Endothelial cell of umbilical vein (primary cell): Measurements from ENCODE around the gene ART3. TPM values are rescaled to one million over a fixed set of nuclear protein-coding genes. Genes with fewer than 3 reads are reported as not detected.

Source experiments
- BruUV-seq: library from RNA; stranded (reverse); fragments of 400-500 nt; replicated peaks from 2 replicates; lab custom pipeline; 2021; lab: Mats Ljungman, UMichigan
- CTCF ChIA-PET: fragments of 300-600, 350-600 bp; sonication (Branson Sonifier 250); formaldehyde crosslinking; loops from one replicate; lab custom pipeline; 2021; ENCODE audit warnings: antibody characterized with exemption, inconsistent platforms; lab: Charles Lee
- POLR2A ChIA-PET: fragments of 300-600, 350-600 bp; sonication (Branson Sonifier 250); formaldehyde crosslinking; loops from one replicate; lab custom pipeline; 2021; ENCODE audit warnings: antibody characterized with exemption, inconsistent platforms; lab: Charles Lee
- DNase-seq: peaks from one replicate; pipeline ENCODE4 v3.0.0-alpha.2; 2011; ENCODE audit warnings: low read depth, low spot score
- FAIRE-seq: peaks from 2 replicates; lab custom pipeline; 2011; peaks lifted over from hg19 to GRCh38; lab: Jason Lieb, UNC
- H2AFZ ChIP-seq: 2 replicates; pipeline ENCODE4 v1.6.0; 2012; ENCODE audit warnings: low read depth, low read length, control low read depth, inconsistent platforms
- H3K27ac ChIP-seq: 2 replicates; pipeline ENCODE4 v1.5.1; 2011; ENCODE audit warnings: low read depth, mild to moderate bottlenecking, control low read depth, low read length, moderate library complexity; ENCODE audit not compliant: insufficient read depth
- H3K27me3 ChIP-seq, 2 experiments: 2 replicates each; pipeline versions ENCODE4 v1.6.0 to v1.6.1; 2011; ENCODE audit warnings: low read length in 2 of 2, mixed read lengths in 1 of 2; ENCODE audit not compliant: control insufficient read depth in 2 of 2, insufficient read depth in 2 of 2
- H3K36me3 ChIP-seq, 2 experiments: 2 replicates in 1 of 2; 3 replicates in 1 of 2; pipeline ENCODE4 v1.5.1; 2011; ENCODE audit warnings: low read length in 2 of 2, mild to moderate bottlenecking in 1 of 2, moderate library complexity in 1 of 2; ENCODE audit not compliant: control insufficient read depth in 2 of 2, insufficient read depth in 2 of 2; ENCODE audit errors: extremely low read depth in 1 of 2
- H3K4me1 ChIP-seq: 3 replicates; pipeline ENCODE4 v1.5.1; 2011; ENCODE audit warnings: mild to moderate bottlenecking, low read length; ENCODE audit not compliant: control insufficient read depth, insufficient read depth; ENCODE audit errors: extremely low read depth
- H3K4me2 ChIP-seq: 2 replicates; pipeline ENCODE4 v1.6.1; 2011; ENCODE audit warnings: low read length, control low read depth, mixed read lengths; ENCODE audit not compliant: insufficient read depth
- H3K4me3 ChIP-seq, 3 experiments: fragments of 200-600 bp in 1 of 3; sonication (generic), shearing (Covaris generic) in 1 of 3; replicated peaks in 1 of 3; 2 replicates each; pipeline ENCODE4 v1.5.1; 2011 to 2016; ENCODE audit warnings: control low read depth in 3 of 3, low read length in 3 of 3, mild to moderate bottlenecking in 2 of 3, inconsistent platforms in 1 of 3, low read depth in 1 of 3, moderate library complexity in 1 of 3; ENCODE audit not compliant: insufficient read depth in 1 of 3
- H3K79me2 ChIP-seq: 2 replicates; pipeline ENCODE4 v1.6.0; 2012; ENCODE audit warnings: low read length, inconsistent platforms; ENCODE audit not compliant: control insufficient read depth, insufficient read depth
- H3K9ac ChIP-seq: replicated peaks from 2 replicates; pipeline ENCODE3; 2011; ENCODE audit warnings: low read length, control low read depth; ENCODE audit not compliant: insufficient read depth; ENCODE audit errors: extremely low read depth
- H3K9me1 ChIP-seq: replicated peaks from 3 replicates; pipeline ENCODE4 v1.6.0; 2011; ENCODE audit warnings: mild to moderate bottlenecking, low read length; ENCODE audit not compliant: control insufficient read depth, insufficient read depth; ENCODE audit errors: extremely low read depth
- H3K9me3 ChIP-seq: replicated peaks from 2 replicates; pipeline ENCODE4 v1.5.1; 2012; ENCODE audit warnings: low read length, inconsistent platforms; ENCODE audit not compliant: control insufficient read depth, insufficient read depth
- H4K20me1 ChIP-seq: replicated peaks from 2 replicates; pipeline ENCODE3; 2011; ENCODE audit warnings: mild to moderate bottlenecking, low read length; ENCODE audit not compliant: control insufficient read depth, insufficient read depth; ENCODE audit errors: extremely low read depth
- EZH2 ChIP-seq: IDR thresholded peaks from 2 replicates; pipeline ENCODE4 v1.6.1; 2012; ENCODE audit warnings: borderline replicate concordance, low read depth, mild to moderate bottlenecking, moderate library complexity, low read length, inconsistent platforms; ENCODE audit not compliant: severe bottlenecking
- FOS ChIP-seq: IDR thresholded peaks from 2 replicates; pipeline ENCODE4 v1.6.1; 2011; ENCODE audit warnings: mild to moderate bottlenecking, low read length, moderate library complexity, borderline replicate concordance; ENCODE audit not compliant: insufficient read depth
- GATA2 ChIP-seq: IDR thresholded peaks from 2 replicates; pipeline ENCODE4 v1.7.0; 2011; ENCODE audit warnings: low read depth, mild to moderate bottlenecking, moderate library complexity, mixed read lengths, low read length; ENCODE audit not compliant: insufficient read length, insufficient read depth
- JUN ChIP-seq: IDR thresholded peaks from 2 replicates; pipeline ENCODE4 v1.6.1; 2011; ENCODE audit warnings: borderline replicate concordance, low read depth; ENCODE audit not compliant: insufficient read length, insufficient read depth
- MAX ChIP-seq: IDR thresholded peaks from 2 replicates; pipeline ENCODE4 v1.6.1; 2011; ENCODE audit not compliant: insufficient read depth, insufficient read length
- MYC ChIP-seq: IDR thresholded peaks from one replicate; pipeline ENCODE4 v1.6.1; 2011; ENCODE audit warnings: mild to moderate bottlenecking, low read depth, low read length
- POLR2A ChIP-seq: IDR thresholded peaks from 2 replicates; pipeline ENCODE4 v1.6.1; 2012; ENCODE audit warnings: low read depth, mild to moderate bottlenecking, control low read depth, low read length
- POLR2AphosphoS5 ChIP-seq: IDR thresholded peaks from 2 replicates; pipeline ENCODE4 v1.6.1; 2012; ENCODE audit warnings: low read depth, mild to moderate bottlenecking, control low read depth, low read length, moderate library complexity; ENCODE audit not compliant: insufficient read depth
- dilution Hi-C: fragments of 300-500 bp; cut with MboI; formaldehyde crosslinking; loops from one replicate; pipeline ENCODE4 v1.15.0; 2019; ENCODE audit warnings: low sequenced_read_pairs; ENCODE audit not compliant: extremely low pct_ligation_motif_present
- intact Hi-C: fragments of 100-400 bp; cut with micrococcal nuclease; formaldehyde crosslinking; loops from one replicate; pipeline ENCODE4 v1.10.0; 2022
- polyA plus RNA-seq, 4 experiments: library from polyadenylated mRNA; depleted of rRNA in 3 of 4; stranded (reverse) in 3 of 4; unstranded in 1 of 4; fragments of >200 nt; gene quantifications; 2 replicates each; pipeline versions ENCODE4 v1.2.1 to v1.2.3, GENCODE V29; 2011 to 2012; ENCODE audit warnings: missing spikeins in 1 of 4
- total RNA-seq: library from RNA; stranded (reverse); gene quantifications from 2 replicates; pipeline ENCODE4 v1.2.3, GENCODE V29; 2021
- TF ChIP-seq, protein P1 (sequence below), 2 donors: IDR thresholded peaks; 1 replicate in 1 of 2; 2 replicates in 1 of 2; pipeline ENCODE4 v1.5.1; 2011; ENCODE audit warnings: low read length in 2 of 2, mild to moderate bottlenecking in 2 of 2, moderate library complexity in 2 of 2, control low read depth in 1 of 2, inconsistent platforms in 1 of 2, low read depth in 1 of 2; ENCODE audit not compliant: insufficient read depth in 1 of 2; ENCODE audit errors: extremely low read depth in 1 of 2

ART3 gene
- total and polyA plus RNA-seq, 2 donors (not counting 3 experiments of a cell fraction or from before 2014, with no cell fraction given): not detected

GRCh38 chr4:76059750-76060149 is 14.8 kb upstream of the ART3 start:
- intact Hi-C loops: no loop called here
- H2AFZ ChIP-seq: no peak overlapping the region
- peaks cover 35 to 65% of the 10 kb centered on the region in 2 experiments for H3K27me3 ChIP-seq
- ChIA-PET POLR2A (no interaction called here), CTCF (interaction anchor here (0.6 to 2.9 kb wide), 4 partner anchors 18 to 119 kb away, joined by 3 to 27 read pairs (median 6); partner anchors contain the start of gene CXCL11)
- TF ChIP-seq, protein P1, sequence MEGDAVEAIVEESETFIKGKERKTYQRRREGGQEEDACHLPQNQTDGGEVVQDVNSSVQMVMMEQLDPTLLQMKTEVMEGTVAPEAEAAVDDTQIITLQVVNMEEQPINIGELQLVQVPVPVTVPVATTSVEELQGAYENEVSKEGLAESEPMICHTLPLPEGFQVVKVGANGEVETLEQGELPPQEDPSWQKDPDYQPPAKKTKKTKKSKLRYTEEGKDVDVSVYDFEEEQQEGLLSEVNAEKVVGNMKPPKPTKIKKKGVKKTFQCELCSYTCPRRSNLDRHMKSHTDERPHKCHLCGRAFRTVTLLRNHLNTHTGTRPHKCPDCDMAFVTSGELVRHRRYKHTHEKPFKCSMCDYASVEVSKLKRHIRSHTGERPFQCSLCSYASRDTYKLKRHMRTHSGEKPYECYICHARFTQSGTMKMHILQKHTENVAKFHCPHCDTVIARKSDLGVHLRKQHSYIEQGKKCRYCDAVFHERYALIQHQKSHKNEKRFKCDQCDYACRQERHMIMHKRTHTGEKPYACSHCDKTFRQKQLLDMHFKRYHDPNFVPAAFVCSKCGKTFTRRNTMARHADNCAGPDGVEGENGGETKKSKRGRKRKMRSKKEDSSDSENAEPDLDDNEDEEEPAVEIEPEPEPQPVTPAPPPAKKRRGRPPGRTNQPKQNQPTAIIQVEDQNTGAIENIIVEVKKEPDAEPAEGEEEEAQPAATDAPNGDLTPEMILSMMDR (IDR thresholded peaks at IDR 0.05; ENCODE audit: extremely low read depth in 1 of 2, insufficient read depth in 1 of 2, low read depth in 1 of 2, low read length in 2 of 2): no peak
- no peak for TF ChIP-seq EZH2
- TF ChIP-seq GATA2: no peak
- no peak for TF ChIP-seq POLR2A
- no peak for TF ChIP-seq MYC
- no peaks in the 10 kb centered on the region for H3K9me1 ChIP-seq
- H3K27ac ChIP-seq: no peak overlapping the region
- FAIRE-seq (no peak), DNase-seq (no peak)
- BruUV-seq: no TSS peak
- no peaks in the 10 kb centered on the region for H3K4me1 ChIP-seq
- no peaks in the 10 kb centered on the region for H3K36me3 ChIP-seq
- H4K20me1 ChIP-seq: no peaks in the 10 kb centered on the region
- dilution Hi-C loops: no loop called here
- no peak overlapping the region for H3K4me2 ChIP-seq
- no peak overlapping the region for H3K9ac ChIP-seq
- H3K9me3 ChIP-seq: no peaks in the 10 kb centered on the region
- H3K4me3 ChIP-seq: no peak overlapping the region
- no peaks in the 10 kb centered on the region for H3K79me2 ChIP-seq

DNA sequence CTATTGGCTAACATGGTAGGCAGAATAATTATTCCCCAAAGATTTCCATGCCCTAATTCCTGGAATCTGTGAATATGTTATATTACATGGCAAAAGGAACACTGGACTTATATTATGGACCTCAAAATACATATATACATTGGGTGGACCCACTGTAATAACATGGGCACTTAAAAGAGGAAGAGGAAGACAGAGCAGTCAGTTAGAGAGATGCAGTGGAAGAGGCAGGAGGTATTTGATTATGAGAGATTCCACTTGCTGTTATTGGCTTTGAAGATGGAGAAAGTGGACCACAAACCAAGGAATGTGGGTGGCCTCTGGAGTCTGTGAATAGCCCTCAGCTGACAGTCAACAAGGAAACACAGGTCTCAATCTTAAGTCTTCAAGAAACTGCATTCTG is 14.0 kb upstream of the ART3 start:
- peaks cover 27 to 58% of the 10 kb centered on the region in 2 experiments for H3K27me3 ChIP-seq
- H3K9me3 ChIP-seq: no peaks in the 10 kb centered on the region
- no peak overlapping the region for H3K27ac ChIP-seq
- no peaks in the 10 kb centered on the region for H3K79me2 ChIP-seq
- dilution Hi-C loops: no loop called here
- no peaks in the 10 kb centered on the region for H3K4me1 ChIP-seq
- intact Hi-C loops: no loop called here
- no peak overlapping the region for H3K4me2 ChIP-seq
- TF ChIP-seq MAX (no peak), MYC (no peak), POLR2A (no peak), EZH2 (no peak), POLR2AphosphoS5 (no peak), FOS (no peak), GATA2 (no peak), JUN (no peak)
- TF ChIP-seq, protein P1 (IDR thresholded peaks at IDR 0.05; ENCODE audit: extremely low read depth in 1 of 2, insufficient read depth in 1 of 2, low read depth in 1 of 2, low read length in 2 of 2): no peak
- no TSS peak for BruUV-seq
- DNase-seq: no peak
- H2AFZ ChIP-seq: no peak overlapping the region
- no peak for FAIRE-seq
- no peaks in the 10 kb centered on the region for H3K36me3 ChIP-seq
- no peaks in the 10 kb centered on the region for H4K20me1 ChIP-seq
- H3K9me1 ChIP-seq: no peaks in the 10 kb centered on the region
- ChIA-PET POLR2A (no interaction called here), CTCF (interaction anchor here (5.1 kb wide), 1 partner anchor 65 kb away, joined by 54 read pairs; no protein-coding TSS in a partner anchor)
- H3K9ac ChIP-seq: no peak overlapping the region
- H3K4me3 ChIP-seq: no peak overlapping the region
